HCT116 (cell line): ENCODE results near the gene ASGR2. TPM values are rescaled to one million over a fixed set of nuclear protein-coding genes. Genes with fewer than 3 reads are reported as not detected.

Experiments
- ATAC-seq: fragments of 200-7000 bp; cut with Tn5 transposase; 2 replicates; pipeline ENCODE4 v1.9.1; 2020; ENCODE audit warnings: mild to moderate bottlenecking, moderate library complexity
- BruUV-seq: library from RNA; stranded (reverse); fragments of 400-500 nt; replicated peaks from 2 replicates; lab custom pipeline; 2021; lab: Mats Ljungman, UMichigan
- CTCF ChIA-PET: fragments of 300-600 bp; sonication (Branson Sonifier 250); formaldehyde crosslinking; loops from one replicate; lab custom pipeline; 2021; ENCODE audit warnings: antibody characterized with exemption; lab: Charles Lee
- POLR2A ChIA-PET: fragments of 300-600, 350-600 bp; sonication (Branson Sonifier 250); formaldehyde crosslinking; loops from one replicate; lab custom pipeline; 2021; ENCODE audit warnings: antibody characterized with exemption; lab: Charles Lee
- RAD21 ChIA-PET, 2 experiments: fragments of 300-600 bp; sonication (Branson Sonifier 250); formaldehyde crosslinking; loops; one replicate each; lab custom pipeline; 2023; ENCODE audit warnings: low total read pairs in 2 of 2; ENCODE audit not compliant: uncharacterized antibody in 2 of 2, unreplicated experiment in 2 of 2, low non-redundant PET in 1 of 2; lab: Charles Lee
- DNase-seq: peaks from one replicate; pipeline ENCODE4 v3.0.0-alpha.2; 2010; ENCODE audit warnings: low read depth, low spot score
- H2AFZ ChIP-seq: fragments of 200-600 bp; shearing (Covaris generic), sonication (generic); 2 replicates; pipeline ENCODE4 v1.6.1; 2017; ENCODE audit warnings: low read depth, mixed run types, mixed read lengths, antibody characterized with exemption, low read length; ENCODE audit not compliant: poor library complexity, severe bottlenecking
- H3K27ac ChIP-seq: 2 replicates; pipeline ENCODE4 v1.5.1; 2012; ENCODE audit warnings: low read depth, low read length
- H3K27me3 ChIP-seq: fragments of 200-600 bp; sonication (generic); 2 replicates; pipeline ENCODE4 v1.6.1; 2016; ENCODE audit warnings: mixed run types, low read length, mixed read lengths; ENCODE audit not compliant: insufficient read depth
- H3K36me3 ChIP-seq, 2 experiments: fragments of 200-500 bp in 1 of 2; fragments of 200-600 bp in 1 of 2; sonication (Bioruptor generic) in 1 of 2; sonication (generic) in 1 of 2; 2 replicates each; pipeline versions ENCODE4 v1.5.1 to v1.6.1; 2014 to 2016; ENCODE audit warnings: low read length in 2 of 2, inconsistent platforms in 1 of 2, mixed read lengths in 1 of 2, mixed run types in 1 of 2; ENCODE audit not compliant: insufficient read depth in 2 of 2, control insufficient read depth in 1 of 2
- H3K4me1 ChIP-seq, 2 experiments: fragments of 200-600 bp in 1 of 2; sonication (generic) in 1 of 2; 2 replicates each; pipeline versions ENCODE4 v1.5.1 to v1.6.1; 2012 to 2017; ENCODE audit warnings: low read length in 2 of 2, inconsistent platforms in 1 of 2, mild to moderate bottlenecking in 1 of 2, mixed read lengths in 1 of 2, mixed run types in 1 of 2, moderate library complexity in 1 of 2; ENCODE audit not compliant: insufficient read depth in 2 of 2, control insufficient read depth in 1 of 2
- H3K4me2 ChIP-seq: fragments of 200-600 bp; sonication (generic); 2 replicates; pipeline ENCODE4 v1.6.1; 2017; ENCODE audit warnings: mixed run types, low read length, mixed read lengths
- H3K4me3 ChIP-seq, 2 experiments: fragments of 200-600 bp in 1 of 2; sonication (generic) in 1 of 2; replicated peaks in 1 of 2; 2 replicates each; pipeline ENCODE4 v1.5.1; 2011 to 2016; ENCODE audit warnings: low read length in 2 of 2, control low read depth in 1 of 2, low read depth in 1 of 2, mild to moderate bottlenecking in 1 of 2, mixed read lengths in 1 of 2, mixed run types in 1 of 2
- H3K79me2 ChIP-seq: fragments of 200-600 bp; sonication (generic); 2 replicates; pipeline ENCODE4 v1.6.1; 2017; ENCODE audit warnings: mild to moderate bottlenecking, mixed run types, low read length, moderate library complexity, mixed read lengths; ENCODE audit not compliant: insufficient read depth
- H3K9ac ChIP-seq: fragments of 200-600 bp; sonication (generic); 2 replicates; pipeline ENCODE4 v1.6.1; 2016; ENCODE audit warnings: low read length, mixed read lengths
- H3K9me2 ChIP-seq: fragments of 200-600 bp; sonication (generic), shearing (Covaris generic); 2 replicates; pipeline ENCODE4 v1.6.1; 2017; ENCODE audit warnings: mixed run types, mild to moderate bottlenecking, moderate library complexity; ENCODE audit not compliant: insufficient read depth
- H3K9me3 ChIP-seq, 2 experiments: fragments of 200-500 bp in 1 of 2; fragments of 200-600 bp in 1 of 2; sonication (Bioruptor generic) in 1 of 2; sonication (generic) in 1 of 2; 2 replicates each; pipeline ENCODE4 v1.6.1; 2014 to 2017; ENCODE audit warnings: low read length in 2 of 2, mixed read lengths in 2 of 2, inconsistent platforms in 1 of 2, low read depth in 1 of 2, mild to moderate bottlenecking in 1 of 2, mixed run types in 1 of 2, moderate library complexity in 1 of 2; ENCODE audit not compliant: control insufficient read depth in 1 of 2, insufficient read depth in 1 of 2
- H4K20me1 ChIP-seq: fragments of 200-600 bp; sonication (generic), shearing (Covaris generic); 2 replicates; pipeline ENCODE4 v1.6.1; 2017; ENCODE audit warnings: mixed run types, mild to moderate bottlenecking, moderate library complexity; ENCODE audit not compliant: insufficient read depth
- CBX3 ChIP-seq: IDR thresholded peaks from 2 replicates; pipeline ENCODE4 v1.6.1; 2012; ENCODE audit warnings: low read depth
- EGR1 ChIP-seq: IDR thresholded peaks from 2 replicates; pipeline ENCODE4 v1.6.1; 2012; ENCODE audit warnings: low read depth
- ELF1 ChIP-seq: IDR thresholded peaks from 2 replicates; pipeline ENCODE4 v1.6.1; 2012; ENCODE audit warnings: low read depth, borderline replicate concordance
- EZH2 ChIP-seq: fragments of 200-600 bp; sonication (generic); IDR thresholded peaks from 2 replicates; pipeline ENCODE4 v1.6.1; 2017; ENCODE audit warnings: antibody characterized with exemption, mixed run types
- EZH2phosphoT487 ChIP-seq: fragments of 200-600 bp; IDR thresholded peaks from 2 replicates; pipeline ENCODE4 v1.6.1; 2018; ENCODE audit warnings: antibody characterized with exemption, borderline replicate concordance
- FOSL1 ChIP-seq: IDR thresholded peaks from 2 replicates; pipeline ENCODE4 v1.6.1; 2012; ENCODE audit warnings: low read depth
- JUND ChIP-seq: IDR thresholded peaks from 2 replicates; pipeline ENCODE4 v1.6.1; 2012
- POLR2A ChIP-seq: IDR thresholded peaks from 2 replicates; pipeline ENCODE4 v1.7.0; 2011; ENCODE audit warnings: borderline replicate concordance; ENCODE audit not compliant: insufficient read depth, insufficient read length; ENCODE audit errors: extremely low read depth
- POLR2AphosphoS5 ChIP-seq: IDR thresholded peaks from 2 replicates; pipeline ENCODE4 v1.6.1; 2011; ENCODE audit warnings: mild to moderate bottlenecking, low read depth, low read length, moderate library complexity
- RAD21 ChIP-seq: IDR thresholded peaks from 2 replicates; pipeline ENCODE4 v1.6.1; 2012; ENCODE audit warnings: low read depth, mild to moderate bottlenecking
- SIN3A ChIP-seq: IDR thresholded peaks from 2 replicates; pipeline ENCODE4 v1.6.1; 2012; ENCODE audit warnings: low read depth
- SP1 ChIP-seq: IDR thresholded peaks from 2 replicates; pipeline ENCODE4 v1.6.1; 2012; ENCODE audit warnings: low read depth
- TCF7L2 ChIP-seq: IDR thresholded peaks from 2 replicates; pipeline ENCODE4 v1.7.0; 2011; ENCODE audit warnings: borderline replicate concordance, inconsistent platforms; ENCODE audit not compliant: insufficient read depth, insufficient read length; ENCODE audit errors: extremely low read depth
- YY1 ChIP-seq: IDR thresholded peaks from 2 replicates; pipeline ENCODE4 v1.6.1; 2011; ENCODE audit warnings: low read length, low read depth, moderate library complexity, mild to moderate bottlenecking; ENCODE audit not compliant: insufficient replicate concordance; ENCODE audit errors: extremely low read depth
- ZFX ChIP-seq: fragments of 450-650 bp; IDR thresholded peaks from 2 replicates; pipeline ENCODE4 v1.6.1; 2017
- intact Hi-C: fragments of 100-400 bp; cut with micrococcal nuclease; formaldehyde crosslinking; loops from 2 replicates; pipeline ENCODE4 v1.10.0; 2022
- total RNA-seq: library from RNA; stranded (reverse); gene quantifications from one replicate; pipeline ENCODE4 v1.2.1, GENCODE V29; 2021; ENCODE audit not compliant: unreplicated experiment
- TF ChIP-seq, protein P1 (sequence below), 3 experiments: fragments of 200-600 bp in 1 of 3; sonication (generic) in 1 of 3; IDR thresholded peaks in 2 of 3; conservative IDR thresholded peaks in 1 of 3; 2 replicates each; pipeline ENCODE4 v1.5.1; 2012 to 2017; ENCODE audit warnings: low read depth in 2 of 3, low read length in 2 of 3, antibody characterized with exemption in 1 of 3, borderline replicate concordance in 1 of 3, control low read depth in 1 of 3, mild to moderate bottlenecking in 1 of 3, mixed read lengths in 1 of 3, mixed run types in 1 of 3, moderate library complexity in 1 of 3; ENCODE audit not compliant: insufficient read depth in 1 of 3
- TF ChIP-seq, protein P2 (sequence below): IDR thresholded peaks from 2 replicates; pipeline ENCODE4 v1.6.1; 2012
- TF ChIP-seq, protein P3 (sequence below): IDR thresholded peaks from 2 replicates; pipeline ENCODE4 v1.6.1; 2011; ENCODE audit warnings: mild to moderate bottlenecking, low read length, moderate library complexity; ENCODE audit not compliant: insufficient replicate concordance; ENCODE audit errors: extremely low read depth
- TF ChIP-seq, protein P4 (sequence below): IDR thresholded peaks from 2 replicates; pipeline ENCODE4 v1.6.1; 2012

The ASGR2 gene
- total RNA-seq, 1 experiment from 2014 or later, result 0.32 TPM

DNA sequence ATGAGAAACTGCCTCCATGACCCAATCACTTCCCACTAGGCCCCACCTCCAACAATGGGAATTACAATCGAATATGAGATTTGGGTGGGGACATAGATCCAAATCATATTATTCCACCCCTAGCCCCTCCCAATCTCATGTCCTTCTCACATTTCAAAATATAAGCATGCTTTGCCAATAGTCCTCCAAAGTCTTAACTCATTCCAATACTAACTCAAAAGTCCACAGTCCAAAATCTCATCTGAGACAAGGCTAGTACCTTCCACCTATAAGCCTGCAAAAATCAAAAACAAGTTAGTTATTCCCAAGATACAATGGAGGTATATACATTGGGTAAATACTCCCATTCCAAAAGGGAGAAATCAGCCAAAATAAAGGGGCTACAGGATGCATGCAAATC, 47.4 kb downstream of the ASGR2 start:
- no peaks in the 10 kb centered on the region for H3K9me2 ChIP-seq
- H2AFZ ChIP-seq, result no peak overlapping the region
- intact Hi-C loops, result no loop called here
- ChIA-PET RAD21 (no interaction called here), CTCF (no interaction called here), POLR2A (no interaction called here)
- DNase-seq (no peak), ATAC-seq (no peak)
- H3K27me3 ChIP-seq, result peaks cover 4% of the 10 kb centered on the region; the same call in 1 of the 2 replicates
- TF ChIP-seq SIN3A (no peak), YY1 (no peak), RAD21 (no peak), EGR1 (no peak)
- H3K79me2 ChIP-seq, result no peaks in the 10 kb centered on the region
- no peak overlapping the region for H3K27ac ChIP-seq
- H3K4me3 ChIP-seq, result no peak overlapping the region
- no peak overlapping the region for H3K9ac ChIP-seq
- no TSS peak for BruUV-seq
- H3K9me3 ChIP-seq, result no peaks in the 10 kb centered on the region
- H3K36me3 ChIP-seq, result no peaks in the 10 kb centered on the region
- no peaks in the 10 kb centered on the region for H4K20me1 ChIP-seq
- H3K4me1 ChIP-seq, result peaks cover 0 to 5% of the 10 kb centered on the region in 2 experiments; a peak in 2 of 4 replicates
- H3K4me2 ChIP-seq, result no peak overlapping the region

DNA sequence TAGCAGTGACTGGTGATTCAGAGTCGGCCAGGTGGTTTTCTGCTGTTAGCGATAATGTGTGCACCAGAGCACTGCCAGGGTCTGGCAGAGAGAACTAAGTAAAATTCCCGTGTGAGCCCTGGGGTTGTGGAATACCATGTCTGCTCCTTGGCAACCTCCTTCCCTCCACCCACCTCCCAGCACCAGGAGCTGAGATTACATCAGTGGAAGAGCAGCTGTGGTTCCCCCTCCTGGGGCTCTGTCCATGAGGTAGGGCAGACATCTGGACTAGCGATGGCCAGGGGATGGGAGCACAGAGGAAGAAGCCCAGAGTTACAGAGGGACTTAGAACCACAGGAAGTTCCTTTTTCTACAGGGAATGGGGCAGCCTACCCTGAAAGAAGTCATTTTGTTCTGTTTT, 50.4 kb downstream of the ASGR2 start:
- Histone ChIP-seq H3K27me3 (peaks cover 4% of the 10 kb centered on the region; the same call in 1 of the 2 replicates), H3K9me2 (no peaks in the 10 kb centered on the region), H3K9ac (no peak overlapping the region), H3K4me2 (no peak overlapping the region), H3K79me2 (no peaks in the 10 kb centered on the region), H4K20me1 (no peaks in the 10 kb centered on the region), H3K9me3 (no peaks in the 10 kb centered on the region), H3K27ac (no peak overlapping the region), H3K36me3 (no peaks in the 10 kb centered on the region), H2AFZ (no peak overlapping the region), H3K4me3 (no peak overlapping the region), H3K4me1 (peaks cover 16 to 25% of the 10 kb centered on the region in 2 experiments)
- intact Hi-C loops, result no loop called here
- DNase-seq (no peak), ATAC-seq (no peak)
- ChIA-PET RAD21 (no interaction called here), CTCF (no interaction called here), POLR2A (no interaction called here)
- no TSS peak for BruUV-seq
- TF ChIP-seq POLR2A, result no peak
- no peak for TF ChIP-seq EZH2
- no peak for TF ChIP-seq RAD21
- no peak for TF ChIP-seq YY1
- TF ChIP-seq CBX3, result no peak
- TF ChIP-seq, protein P1, sequence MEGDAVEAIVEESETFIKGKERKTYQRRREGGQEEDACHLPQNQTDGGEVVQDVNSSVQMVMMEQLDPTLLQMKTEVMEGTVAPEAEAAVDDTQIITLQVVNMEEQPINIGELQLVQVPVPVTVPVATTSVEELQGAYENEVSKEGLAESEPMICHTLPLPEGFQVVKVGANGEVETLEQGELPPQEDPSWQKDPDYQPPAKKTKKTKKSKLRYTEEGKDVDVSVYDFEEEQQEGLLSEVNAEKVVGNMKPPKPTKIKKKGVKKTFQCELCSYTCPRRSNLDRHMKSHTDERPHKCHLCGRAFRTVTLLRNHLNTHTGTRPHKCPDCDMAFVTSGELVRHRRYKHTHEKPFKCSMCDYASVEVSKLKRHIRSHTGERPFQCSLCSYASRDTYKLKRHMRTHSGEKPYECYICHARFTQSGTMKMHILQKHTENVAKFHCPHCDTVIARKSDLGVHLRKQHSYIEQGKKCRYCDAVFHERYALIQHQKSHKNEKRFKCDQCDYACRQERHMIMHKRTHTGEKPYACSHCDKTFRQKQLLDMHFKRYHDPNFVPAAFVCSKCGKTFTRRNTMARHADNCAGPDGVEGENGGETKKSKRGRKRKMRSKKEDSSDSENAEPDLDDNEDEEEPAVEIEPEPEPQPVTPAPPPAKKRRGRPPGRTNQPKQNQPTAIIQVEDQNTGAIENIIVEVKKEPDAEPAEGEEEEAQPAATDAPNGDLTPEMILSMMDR (IDR thresholded peaks at IDR 0.05 in 2 of 3, conservative IDR thresholded peaks at IDR 0.05 in 1 of 3; ENCODE audit: borderline replicate concordance in 1 of 3, insufficient read depth in 1 of 3, low read depth in 2 of 3, low read length in 2 of 3), result no peak
- TF ChIP-seq FOSL1, result no peak
- TF ChIP-seq SP1, result no peak
- TF ChIP-seq, protein P2, sequence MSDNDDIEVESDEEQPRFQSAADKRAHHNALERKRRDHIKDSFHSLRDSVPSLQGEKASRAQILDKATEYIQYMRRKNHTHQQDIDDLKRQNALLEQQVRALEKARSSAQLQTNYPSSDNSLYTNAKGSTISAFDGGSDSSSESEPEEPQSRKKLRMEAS, result no peak
- no peak for TF ChIP-seq ELF1
- TF ChIP-seq, protein P3, sequence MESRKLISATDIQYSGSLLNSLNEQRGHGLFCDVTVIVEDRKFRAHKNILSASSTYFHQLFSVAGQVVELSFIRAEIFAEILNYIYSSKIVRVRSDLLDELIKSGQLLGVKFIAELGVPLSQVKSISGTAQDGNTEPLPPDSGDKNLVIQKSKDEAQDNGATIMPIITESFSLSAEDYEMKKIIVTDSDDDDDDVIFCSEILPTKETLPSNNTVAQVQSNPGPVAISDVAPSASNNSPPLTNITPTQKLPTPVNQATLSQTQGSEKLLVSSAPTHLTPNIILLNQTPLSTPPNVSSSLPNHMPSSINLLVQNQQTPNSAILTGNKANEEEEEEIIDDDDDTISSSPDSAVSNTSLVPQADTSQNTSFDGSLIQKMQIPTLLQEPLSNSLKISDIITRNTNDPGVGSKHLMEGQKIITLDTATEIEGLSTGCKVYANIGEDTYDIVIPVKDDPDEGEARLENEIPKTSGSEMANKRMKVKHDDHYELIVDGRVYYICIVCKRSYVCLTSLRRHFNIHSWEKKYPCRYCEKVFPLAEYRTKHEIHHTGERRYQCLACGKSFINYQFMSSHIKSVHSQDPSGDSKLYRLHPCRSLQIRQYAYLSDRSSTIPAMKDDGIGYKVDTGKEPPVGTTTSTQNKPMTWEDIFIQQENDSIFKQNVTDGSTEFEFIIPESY, result no peak
- no peak for TF ChIP-seq EZH2phosphoT487
- TF ChIP-seq TCF7L2, result no peak
- TF ChIP-seq POLR2AphosphoS5, result no peak
- TF ChIP-seq ZFX, result no peak
- no peak for TF ChIP-seq JUND
- TF ChIP-seq, protein P4, sequence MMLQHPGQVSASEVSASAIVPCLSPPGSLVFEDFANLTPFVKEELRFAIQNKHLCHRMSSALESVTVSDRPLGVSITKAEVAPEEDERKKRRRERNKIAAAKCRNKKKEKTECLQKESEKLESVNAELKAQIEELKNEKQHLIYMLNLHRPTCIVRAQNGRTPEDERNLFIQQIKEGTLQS, result no peak
